IMR-90 (cell line): ENCODE data around the gene TMEM59. TPM values are rescaled to one million over a fixed set of nuclear protein-coding genes. Genes with fewer than 3 reads are reported as not detected.

Experiments
- ATAC-seq: fragments of 200-7000 bp; cut with Tn5 transposase; 2 replicates; pipeline ENCODE4 v1.9.1; 2020; ENCODE audit warnings: low read depth, mild to moderate bottlenecking, moderate library complexity
- BruUV-seq: library from RNA; stranded (reverse); fragments of 400-500 nt; replicated peaks from 2 replicates; lab custom pipeline; 2021; lab: Mats Ljungman, UMichigan
- CTCF ChIA-PET: fragments of 300-600 bp; formaldehyde crosslinking; extraction: SDS; loops from one replicate; lab custom pipeline; 2021; ENCODE audit warnings: antibody characterized with exemption; lab: Yijun Ruan, JAX
- POLR2A ChIA-PET: fragments of 300-600 bp; sonication (Branson Sonifier 250); formaldehyde crosslinking; loops from one replicate; lab custom pipeline; 2022; ENCODE audit warnings: antibody characterized with exemption; ENCODE audit not compliant: unreplicated experiment; lab: Charles Lee
- DNase-seq: peaks from one replicate; pipeline ENCODE4 v3.0.0; 2013
- H2AFZ ChIP-seq: replicated peaks from 2 replicates; pipeline ENCODE3; 2013; ENCODE audit warnings: low read length, mild to moderate bottlenecking; ENCODE audit not compliant: poor library complexity
- H2AK5ac ChIP-seq: 2 replicates; pipeline ENCODE4 v1.6.1; 2013; ENCODE audit warnings: low read depth, low read length, inconsistent platforms
- H2AK9ac ChIP-seq: replicated peaks from 2 replicates; pipeline ENCODE3; 2013; ENCODE audit warnings: mild to moderate bottlenecking, low read depth, low read length, moderate library complexity; ENCODE audit not compliant: poor library complexity
- H2BK120ac ChIP-seq: 2 replicates; pipeline ENCODE4 v1.6.1; 2013; ENCODE audit warnings: low read depth, low read length, inconsistent platforms
- H2BK15ac ChIP-seq: 3 replicates; pipeline ENCODE4 v1.6.1; 2013; ENCODE audit warnings: low read depth, low read length, inconsistent platforms
- H2BK20ac ChIP-seq: 2 replicates; pipeline ENCODE4 v1.6.1; 2013; ENCODE audit warnings: low read depth, mild to moderate bottlenecking, inconsistent platforms, low read length, moderate library complexity
- H2BK5ac ChIP-seq: 2 replicates; pipeline ENCODE4 v1.6.1; 2013; ENCODE audit warnings: mild to moderate bottlenecking, low read depth, low read length, inconsistent platforms; ENCODE audit not compliant: poor library complexity, severe bottlenecking
- H3K14ac ChIP-seq: replicated peaks from 2 replicates; pipeline ENCODE4 v1.6.1; 2013; ENCODE audit warnings: low read depth, low read length, inconsistent platforms
- H3K18ac ChIP-seq: 2 replicates; pipeline ENCODE4 v1.6.1; 2013; ENCODE audit warnings: low read depth, low read length, control low read depth
- H3K23ac ChIP-seq: 2 replicates; pipeline ENCODE4 v1.6.1; 2013; ENCODE audit warnings: low read depth, low read length, inconsistent platforms
- H3K27ac ChIP-seq: 2 replicates; pipeline ENCODE4 v1.5.1; 2013; ENCODE audit warnings: mild to moderate bottlenecking, control low read depth, low read length; ENCODE audit not compliant: insufficient read depth
- H3K27me3 ChIP-seq: 2 replicates; pipeline ENCODE4 v1.6.1; 2013; ENCODE audit warnings: low read length; ENCODE audit not compliant: control insufficient read depth, insufficient read depth
- H3K36me3 ChIP-seq: 2 replicates; pipeline ENCODE4 v1.6.1; 2013; ENCODE audit warnings: low read length, mixed read lengths; ENCODE audit not compliant: control insufficient read depth, insufficient read depth
- H3K4ac ChIP-seq: 2 replicates; pipeline ENCODE4 v1.6.1; 2013; ENCODE audit warnings: low read depth, low read length, inconsistent platforms
- H3K4me1 ChIP-seq: 2 replicates; pipeline ENCODE4 v1.6.1; 2013; ENCODE audit warnings: low read length, mixed read lengths; ENCODE audit not compliant: control insufficient read depth, insufficient read depth
- H3K4me2 ChIP-seq: 2 replicates; pipeline ENCODE4 v1.6.1; 2013; ENCODE audit warnings: low read depth, mild to moderate bottlenecking, control low read depth, low read length, moderate library complexity
- H3K4me3 ChIP-seq: 2 replicates; pipeline ENCODE4 v1.5.1; 2013; ENCODE audit warnings: low read depth, mild to moderate bottlenecking, control low read depth, low read length, moderate library complexity; ENCODE audit not compliant: insufficient read depth
- H3K56ac ChIP-seq: 2 replicates; pipeline ENCODE4 v1.6.1; 2013; ENCODE audit warnings: low read length, inconsistent platforms; ENCODE audit not compliant: insufficient read depth; ENCODE audit errors: extremely low read depth
- H3K79me1 ChIP-seq, 2 experiments: 2 replicates each; pipeline ENCODE4 v1.6.1; 2013; ENCODE audit warnings: low read length in 2 of 2, inconsistent platforms in 1 of 2, low read depth in 1 of 2
- H3K9ac ChIP-seq: 2 replicates; pipeline ENCODE4 v1.6.1; 2013; ENCODE audit warnings: low read depth, low read length, control low read depth
- H3K9me1 ChIP-seq: 2 replicates; pipeline ENCODE4 v1.6.1; 2013; ENCODE audit warnings: low read length, inconsistent platforms; ENCODE audit not compliant: insufficient read depth
- H3K9me3 ChIP-seq: 2 replicates; pipeline ENCODE4 v1.6.1; 2013; ENCODE audit warnings: low read length; ENCODE audit not compliant: control insufficient read depth, insufficient read depth
- H4K20me1 ChIP-seq: 2 replicates; pipeline ENCODE4 v1.6.1; 2013; ENCODE audit warnings: low read length, inconsistent platforms; ENCODE audit not compliant: insufficient read depth
- H4K5ac ChIP-seq: 2 replicates; pipeline ENCODE4 v1.6.1; 2013; ENCODE audit warnings: mild to moderate bottlenecking, low read depth, low read length, control low read depth
- H4K8ac ChIP-seq, 2 experiments: 2 replicates each; pipeline ENCODE4 v1.6.1; 2013; ENCODE audit warnings: low read depth in 2 of 2, low read length in 2 of 2, control low read depth in 1 of 2, inconsistent platforms in 1 of 2
- H4K91ac ChIP-seq: 2 replicates; pipeline ENCODE4 v1.6.1; 2013; ENCODE audit warnings: low read depth, low read length, inconsistent platforms; ENCODE audit not compliant: insufficient read depth
- BHLHE40 ChIP-seq: fragments of 150-350 bp; IDR thresholded peaks from 2 replicates; pipeline ENCODE4 v1.6.1; 2016; ENCODE audit warnings: mild to moderate bottlenecking, low read depth, low read length
- CEBPB ChIP-seq: IDR thresholded peaks from 2 replicates; pipeline ENCODE4 v1.6.1; 2012; ENCODE audit warnings: low read depth, low read length, improper control_type of control experiment
- CHD1 ChIP-seq: IDR thresholded peaks from 2 replicates; pipeline ENCODE4 v1.6.1; 2012; ENCODE audit warnings: low read depth, low read length, improper control_type of control experiment
- FOS ChIP-seq: fragments of 150-350 bp; IDR thresholded peaks from 2 replicates; pipeline ENCODE4 v1.6.1; 2016; ENCODE audit warnings: low read depth, low read length
- MAFK ChIP-seq: IDR thresholded peaks from 2 replicates; pipeline ENCODE4 v1.6.1; 2012; ENCODE audit warnings: low read depth, low read length, improper control_type of control experiment
- MAZ ChIP-seq: IDR thresholded peaks from 2 replicates; pipeline ENCODE4 v1.6.1; 2012; ENCODE audit warnings: low read depth, mild to moderate bottlenecking, low read length, improper control_type of control experiment, moderate library complexity, borderline replicate concordance
- MXI1 ChIP-seq: IDR thresholded peaks from 2 replicates; pipeline ENCODE4 v1.6.1; 2012; ENCODE audit warnings: low read depth, mild to moderate bottlenecking, low read length, moderate library complexity, borderline replicate concordance
- NFE2L2 ChIP-seq: fragments of 150-350 bp; IDR thresholded peaks from 2 replicates; pipeline ENCODE4 v1.6.1; 2016; ENCODE audit warnings: low read depth, mild to moderate bottlenecking, low read length
- POLR2A ChIP-seq: IDR thresholded peaks from 2 replicates; pipeline ENCODE4 v1.6.1; 2012; ENCODE audit warnings: mild to moderate bottlenecking, low read depth, low read length
- RAD21 ChIP-seq: IDR thresholded peaks from 2 replicates; pipeline ENCODE4 v1.6.1; 2012; ENCODE audit warnings: low read length, improper control_type of control experiment
- RCOR1 ChIP-seq: IDR thresholded peaks from 2 replicates; pipeline ENCODE4 v1.6.1; 2012; ENCODE audit warnings: mild to moderate bottlenecking, low read length, improper control_type of control experiment; ENCODE audit not compliant: insufficient replicate concordance
- RFX5 ChIP-seq: IDR thresholded peaks from 2 replicates; pipeline ENCODE4 v1.8.0; 2012; ENCODE audit warnings: low read depth, mild to moderate bottlenecking, low read length, moderate library complexity
- SMC3 ChIP-seq: fragments of 150-350 bp; IDR thresholded peaks from 2 replicates; pipeline ENCODE4 v1.6.1; 2016; ENCODE audit warnings: low read depth, mild to moderate bottlenecking, antibody characterized with exemption, low read length, moderate library complexity
- WGBS, 2 experiments: methylation state at CpG; one replicate each; pipeline versions ENCODE4 v1.1.5 to v1.1.7; 2013; ENCODE audit warnings: missing lambda C conversion rate in 2 of 2; ENCODE audit not compliant: insufficient read length in 1 of 2; ENCODE audit errors: extremely low coverage in 2 of 2; 5-methylcytosine and 5-hydroxymethylcytosine counted together
- dilution Hi-C: fragments of 300-500 bp; cut with HindIII; formaldehyde crosslinking; loops from one replicate; pipeline ENCODE4 v1.14.3; 2018; ENCODE audit warnings: low sequenced_read_pairs; ENCODE audit not compliant: unreplicated experiment
- in situ Hi-C: fragments of 300-500 bp; cut with MboI; formaldehyde crosslinking; loops from 3 replicates; pipeline ENCODE4 v1.14.3; 2019; ENCODE audit warnings: low sequenced_read_pairs, inconsistent platforms, mixed read lengths
- intact Hi-C: fragments of 100-400 bp; cut with micrococcal nuclease; formaldehyde crosslinking; loops from 2 replicates; pipeline ENCODE4 v1.10.0; 2022
- polyA plus RNA-seq, 3 experiments: library from polyadenylated mRNA; depleted of rRNA; stranded (reverse); fragments of >200 nt; gene quantifications; 2 replicates each; pipeline ENCODE4 v1.2.3, GENCODE V29; 2012; ENCODE audit warnings: low replicate concordance in 1 of 3
- total RNA-seq: library from RNA; depleted of rRNA; stranded (reverse); fragments of >200 nt; gene quantifications from 2 replicates; pipeline ENCODE4 v1.2.3, GENCODE V29; 2012
- TF ChIP-seq, protein P1 (sequence below): fragments of 150-350 bp; IDR thresholded peaks from 2 replicates; pipeline ENCODE4 v1.6.1; 2016; ENCODE audit warnings: low read depth, mild to moderate bottlenecking, low read length, moderate library complexity, borderline replicate concordance
- TF ChIP-seq, protein P2 (sequence below): conservative IDR thresholded peaks from 2 replicates; pipeline ENCODE4 v1.5.1; 2012; ENCODE audit warnings: mild to moderate bottlenecking, low read depth, low read length, improper control_type of control experiment
- TF ChIP-seq, protein P3 (sequence below): fragments of 150-350 bp; IDR thresholded peaks from 2 replicates; pipeline ENCODE4 v1.6.1; 2017; ENCODE audit warnings: mild to moderate bottlenecking, antibody characterized with exemption, low read length, low read depth

Gene TMEM59
- total and polyA plus RNA-seq, 2 of the 4 experiments (the other 2 are of a cell fraction): 239 to 241 TPM

DNA sequence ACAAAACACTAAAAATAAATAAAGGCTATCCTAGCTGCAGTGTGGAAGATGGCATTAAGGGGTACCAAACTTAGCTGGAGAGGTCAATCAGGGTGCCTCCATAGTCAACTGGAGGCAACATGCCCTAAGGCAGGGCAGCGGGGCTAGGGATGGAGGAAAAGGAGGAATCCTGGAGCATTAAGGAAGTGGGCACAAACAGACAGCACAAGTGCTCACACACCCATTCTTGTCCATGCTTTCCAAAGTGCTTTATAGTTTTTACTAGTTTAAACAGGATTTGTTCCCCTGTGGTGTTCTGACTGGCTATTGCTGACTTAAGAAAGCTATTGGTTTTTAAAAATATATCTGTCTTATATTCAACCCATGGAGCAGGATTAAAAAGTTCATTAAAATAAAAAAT lies 33.8 kb upstream of the TMEM59 start:
- no peak for DNase-seq
- dilution Hi-C loops (no loop called here), in situ Hi-C loops (no loop called here), intact Hi-C loops (no loop called here)
- no peak for ATAC-seq
- no peak overlapping the region for H3K18ac ChIP-seq
- H3K79me1 ChIP-seq: no peaks in the 10 kb centered on the region
- H2AFZ ChIP-seq: no peak overlapping the region
- no peak overlapping the region for H3K4me3 ChIP-seq
- no peak overlapping the region for H3K4ac ChIP-seq
- H4K20me1 ChIP-seq: peaks cover 1% of the 10 kb centered on the region; the same call in 1 of the 2 replicates
- H4K8ac ChIP-seq: no peak overlapping the region
- CTCF ChIA-PET: interaction anchor here (0.6 to 1.4 kb wide), 4 partner anchors 17 to 437 kb away, joined by 3 to 5 read pairs (median 4); no protein-coding TSS in a partner anchor
- no peak overlapping the region for H2BK5ac ChIP-seq
- H3K27me3 ChIP-seq: no peaks in the 10 kb centered on the region
- H3K27ac ChIP-seq: no peak overlapping the region
- H3K36me3 ChIP-seq: 0 out of 2 replicates have a peak, but pooled peaks cover 1% of the 10 kb centered on the region
- POLR2A ChIA-PET: no interaction called here
- no peak overlapping the region for H3K56ac ChIP-seq
- no peak overlapping the region for H4K91ac ChIP-seq
- no peak overlapping the region for H3K4me2 ChIP-seq
- H3K4me1 ChIP-seq: no peaks in the 10 kb centered on the region
- no peak overlapping the region for H2AK5ac ChIP-seq
- TF ChIP-seq BHLHE40: no peak
- TF ChIP-seq SMC3: no peak
- no peak for TF ChIP-seq MAFK
- TF ChIP-seq, protein P1, sequence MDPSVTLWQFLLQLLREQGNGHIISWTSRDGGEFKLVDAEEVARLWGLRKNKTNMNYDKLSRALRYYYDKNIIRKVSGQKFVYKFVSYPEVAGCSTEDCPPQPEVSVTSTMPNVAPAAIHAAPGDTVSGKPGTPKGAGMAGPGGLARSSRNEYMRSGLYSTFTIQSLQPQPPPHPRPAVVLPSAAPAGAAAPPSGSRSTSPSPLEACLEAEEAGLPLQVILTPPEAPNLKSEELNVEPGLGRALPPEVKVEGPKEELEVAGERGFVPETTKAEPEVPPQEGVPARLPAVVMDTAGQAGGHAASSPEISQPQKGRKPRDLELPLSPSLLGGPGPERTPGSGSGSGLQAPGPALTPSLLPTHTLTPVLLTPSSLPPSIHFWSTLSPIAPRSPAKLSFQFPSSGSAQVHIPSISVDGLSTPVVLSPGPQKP: no peak
- no peak for TF ChIP-seq RAD21
- no peak for TF ChIP-seq NFE2L2
- TF ChIP-seq FOS: no peak
- TF ChIP-seq CHD1: no peak
- no peak for TF ChIP-seq RFX5
- TF ChIP-seq MAZ: no peak
- no peak for TF ChIP-seq POLR2A
- TF ChIP-seq MXI1: no peak
- TF ChIP-seq, protein P2, sequence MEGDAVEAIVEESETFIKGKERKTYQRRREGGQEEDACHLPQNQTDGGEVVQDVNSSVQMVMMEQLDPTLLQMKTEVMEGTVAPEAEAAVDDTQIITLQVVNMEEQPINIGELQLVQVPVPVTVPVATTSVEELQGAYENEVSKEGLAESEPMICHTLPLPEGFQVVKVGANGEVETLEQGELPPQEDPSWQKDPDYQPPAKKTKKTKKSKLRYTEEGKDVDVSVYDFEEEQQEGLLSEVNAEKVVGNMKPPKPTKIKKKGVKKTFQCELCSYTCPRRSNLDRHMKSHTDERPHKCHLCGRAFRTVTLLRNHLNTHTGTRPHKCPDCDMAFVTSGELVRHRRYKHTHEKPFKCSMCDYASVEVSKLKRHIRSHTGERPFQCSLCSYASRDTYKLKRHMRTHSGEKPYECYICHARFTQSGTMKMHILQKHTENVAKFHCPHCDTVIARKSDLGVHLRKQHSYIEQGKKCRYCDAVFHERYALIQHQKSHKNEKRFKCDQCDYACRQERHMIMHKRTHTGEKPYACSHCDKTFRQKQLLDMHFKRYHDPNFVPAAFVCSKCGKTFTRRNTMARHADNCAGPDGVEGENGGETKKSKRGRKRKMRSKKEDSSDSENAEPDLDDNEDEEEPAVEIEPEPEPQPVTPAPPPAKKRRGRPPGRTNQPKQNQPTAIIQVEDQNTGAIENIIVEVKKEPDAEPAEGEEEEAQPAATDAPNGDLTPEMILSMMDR: no peak
- no peak for TF ChIP-seq CEBPB
- no peak for TF ChIP-seq RCOR1
- TF ChIP-seq, protein P3, sequence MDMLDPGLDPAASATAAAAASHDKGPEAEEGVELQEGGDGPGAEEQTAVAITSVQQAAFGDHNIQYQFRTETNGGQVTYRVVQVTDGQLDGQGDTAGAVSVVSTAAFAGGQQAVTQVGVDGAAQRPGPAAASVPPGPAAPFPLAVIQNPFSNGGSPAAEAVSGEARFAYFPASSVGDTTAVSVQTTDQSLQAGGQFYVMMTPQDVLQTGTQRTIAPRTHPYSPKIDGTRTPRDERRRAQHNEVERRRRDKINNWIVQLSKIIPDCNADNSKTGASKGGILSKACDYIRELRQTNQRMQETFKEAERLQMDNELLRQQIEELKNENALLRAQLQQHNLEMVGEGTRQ: no peak
- no peak overlapping the region for H3K23ac ChIP-seq
- no peaks in the 10 kb centered on the region for H3K9me1 ChIP-seq
- H3K9ac ChIP-seq: no peak overlapping the region
- no peak overlapping the region for H3K14ac ChIP-seq
- no peak overlapping the region for H2BK120ac ChIP-seq
- H2BK15ac ChIP-seq: no peak overlapping the region
- no peak overlapping the region for H2BK20ac ChIP-seq
- no peak overlapping the region for H2AK9ac ChIP-seq
- BruUV-seq: no TSS peak
- no peaks in the 10 kb centered on the region for H3K9me3 ChIP-seq
- no CpG with 5 or more reads among the region's 1 CpG for WGBS, 2 experiments
- H4K5ac ChIP-seq: no peak overlapping the region
